RPMI7951 (cell line): ENCODE results near the gene TEX10. TPM values are rescaled to one million over a fixed set of nuclear protein-coding genes. Genes with fewer than 3 reads are reported as not detected.
A peak's percentile ranks its signal among the peaks of the same experiment; 100 is the strongest.
"Not testable (repeated sequence)": the region's sequence is repeated elsewhere in the genome, so short reads cannot be mapped to it uniquely, and the experiment has no call there.

Experiments used
- DNase-seq: peaks from one replicate; pipeline ENCODE4 v3.0.0-alpha.2; 2012; ENCODE audit warnings: low read depth
- total RNA-seq: library from RNA; depleted of rRNA; stranded (reverse); fragments of >200 nt; shearing (Covaris generic); gene quantifications from 2 replicates; pipeline ENCODE4 v1.2.3, GENCODE V29; 2014; rRNA removed

Gene TEX10
- total RNA-seq: 33.4 and 38.3 TPM in 2 replicates

DNA sequence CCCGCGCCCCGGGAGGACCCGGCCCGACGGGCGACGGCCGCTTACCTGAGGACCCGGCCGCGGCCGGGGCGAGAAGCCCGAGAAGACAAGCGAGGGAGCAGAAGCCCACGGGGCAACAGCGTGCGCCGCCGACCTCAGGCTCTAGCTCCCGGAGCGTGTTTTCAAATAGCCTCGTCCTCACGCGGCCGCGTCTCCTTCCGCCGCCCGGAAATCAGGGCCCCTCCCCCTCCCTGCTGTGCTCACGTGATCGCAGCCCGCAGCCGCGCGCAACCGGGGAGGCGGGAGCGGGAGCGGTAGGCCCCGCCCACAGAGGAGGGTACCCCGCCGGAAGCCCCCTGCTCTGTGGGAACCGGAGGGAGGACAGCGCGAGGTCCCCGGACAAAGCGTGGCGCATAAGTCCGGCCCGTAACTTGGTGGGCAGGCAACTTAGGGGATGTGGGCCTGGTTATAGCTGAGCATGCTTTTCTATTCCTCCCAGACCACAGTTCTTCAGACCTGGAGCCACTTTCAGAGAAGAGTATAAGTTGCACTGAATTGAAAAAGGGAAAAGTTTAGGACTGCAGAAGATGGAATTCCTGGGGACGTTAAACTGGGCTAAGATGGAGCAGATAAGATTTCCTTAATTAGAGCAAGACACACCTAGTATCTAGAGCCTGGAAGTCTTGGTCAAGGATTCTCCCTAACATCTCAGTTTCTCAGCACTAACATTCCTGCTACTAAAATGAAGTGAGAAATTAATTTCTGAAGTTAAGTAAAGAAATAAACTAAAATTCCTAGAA lies at the start of gene TEX10:
TEX10 (minus strand) TSS at position 216 of the 779 bp plus-strand sequence. CDS start 3,579 bp downstream, outside the sequence.
- DNase-seq: peak; percentile 86

DNA sequence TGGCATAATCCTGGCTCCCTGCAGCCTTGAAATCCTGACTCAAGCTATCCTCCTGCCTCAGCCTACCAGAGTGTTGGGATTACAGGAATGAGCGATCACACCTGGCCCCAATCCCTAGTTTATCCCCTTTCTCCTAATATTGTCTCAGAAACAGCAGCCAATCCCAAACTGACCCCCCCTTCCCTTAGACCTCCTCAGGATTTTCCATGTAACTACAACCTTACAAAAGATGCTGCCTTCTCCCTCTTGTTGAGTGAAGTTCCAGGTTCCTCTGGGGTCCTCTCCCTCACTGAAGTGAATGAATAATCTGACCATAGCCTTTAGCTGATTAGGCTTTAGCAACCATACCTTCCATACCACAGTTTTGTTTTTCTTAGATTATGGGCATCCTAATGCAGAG lies 48.3 kb upstream of the TEX10 start:
- DNase-seq: no peak

GRCh38 chr9:100397529-100398266 lies 45.0 kb upstream of the TEX10 start:
- DNase-seq: no peak

GRCh38 chr9:100396769-100397168 lies 44.0 kb upstream of the TEX10 start:
- DNase-seq: no peak

GRCh38 chr9:100394816-100395215 lies 42.1 kb upstream of the TEX10 start:
- no peak for DNase-seq

DNA sequence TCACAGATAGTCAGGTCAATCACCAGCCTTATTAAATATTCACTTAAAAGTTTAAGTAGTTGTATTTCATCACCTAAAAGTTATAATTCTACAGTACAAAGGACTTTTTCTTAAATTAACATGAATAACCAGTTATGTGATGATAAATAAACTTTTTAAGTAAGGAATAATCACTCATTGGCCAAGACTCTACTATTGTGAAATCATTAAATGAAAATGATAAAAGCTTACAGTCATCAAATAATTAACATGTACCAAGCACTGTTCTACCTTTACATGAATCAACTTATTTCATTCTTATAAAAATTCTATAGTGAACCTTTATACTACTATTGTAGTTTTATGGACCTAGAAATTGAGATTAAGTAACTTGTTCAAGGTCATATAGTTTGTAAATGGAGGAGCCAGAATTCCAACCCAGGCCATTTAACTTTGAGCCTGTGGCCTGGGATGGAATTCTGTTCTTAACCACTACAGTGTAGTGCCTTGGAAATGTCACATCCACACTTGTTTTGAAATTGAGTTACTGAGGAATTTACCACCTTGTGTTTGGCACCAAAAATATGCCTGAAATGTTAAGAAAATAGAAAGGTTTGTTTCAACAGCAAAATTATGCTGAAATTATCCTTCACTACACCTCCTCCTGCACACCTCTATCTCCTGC lies 41.4 kb upstream of the TEX10 start:
- no peak for DNase-seq

- DNase-seq: not testable (repeated sequence)
Measured at GRCh38 chr9:100392989-100393388, 40.2 kb upstream of the TEX10 start.

DNA sequence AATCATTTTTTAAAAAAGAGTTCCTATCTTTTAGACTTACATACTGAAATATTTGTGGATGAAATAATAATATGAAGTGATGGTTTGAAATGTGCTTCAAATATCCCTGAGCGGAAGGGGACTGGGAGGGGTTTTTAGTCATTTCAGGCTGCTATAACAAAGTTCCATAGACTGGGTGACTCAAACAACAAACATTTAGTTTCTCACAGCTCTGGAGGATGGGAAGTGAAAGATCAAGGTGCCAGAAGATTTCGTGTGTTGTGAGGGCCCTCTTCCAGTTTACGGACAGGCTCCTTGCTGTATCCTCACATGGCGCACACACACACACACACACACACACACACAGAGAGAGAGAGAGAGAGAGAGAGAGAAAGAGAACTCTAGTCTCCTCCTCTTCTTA lies 27.1 kb upstream of the TEX10 start:
- peak; percentile 79 for DNase-seq

DNA sequence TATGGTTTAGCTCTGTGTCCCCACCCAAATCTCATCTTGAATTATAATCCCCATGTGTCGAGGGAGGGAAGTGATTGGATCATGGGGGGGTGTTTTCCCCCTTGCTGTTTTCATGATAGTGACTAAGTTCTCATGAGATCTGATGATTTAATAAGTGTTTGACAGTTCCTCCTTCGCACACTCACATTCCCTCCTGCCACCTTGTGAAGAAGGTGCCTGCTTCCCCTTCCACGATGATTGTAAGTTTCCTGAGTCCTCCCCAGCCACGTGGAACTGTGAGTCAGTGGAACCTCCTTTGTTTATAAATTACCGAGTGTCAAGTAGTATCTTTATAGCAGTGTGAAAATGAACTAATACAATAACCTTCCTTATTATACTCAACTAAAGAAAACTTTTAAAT lies 24.3 kb upstream of the TEX10 start:
- no peak for DNase-seq

- no peak for DNase-seq
Measured at GRCh38 chr9:100375658-100376057, 22.9 kb upstream of the TEX10 start.

DNA sequence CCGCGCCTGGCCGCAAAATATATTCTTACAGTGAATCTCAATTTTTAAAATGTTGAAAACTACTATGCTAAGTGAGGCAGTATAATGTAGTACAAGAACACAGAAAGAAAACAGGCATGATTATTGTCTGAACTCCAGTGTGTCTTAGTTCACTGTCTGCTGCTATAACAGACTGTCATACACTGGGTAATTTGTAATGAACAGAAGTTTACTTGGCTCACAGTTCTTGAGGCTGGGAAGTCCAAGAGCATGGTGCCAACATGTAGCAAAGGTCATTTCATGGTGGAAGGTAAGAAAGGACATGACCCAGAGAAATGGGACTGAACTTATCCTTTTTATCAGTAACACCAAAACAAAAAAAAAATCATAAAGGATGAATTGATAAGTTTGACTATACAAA lies 19.9 kb upstream of the TEX10 start:
- no peak for DNase-seq

DNA sequence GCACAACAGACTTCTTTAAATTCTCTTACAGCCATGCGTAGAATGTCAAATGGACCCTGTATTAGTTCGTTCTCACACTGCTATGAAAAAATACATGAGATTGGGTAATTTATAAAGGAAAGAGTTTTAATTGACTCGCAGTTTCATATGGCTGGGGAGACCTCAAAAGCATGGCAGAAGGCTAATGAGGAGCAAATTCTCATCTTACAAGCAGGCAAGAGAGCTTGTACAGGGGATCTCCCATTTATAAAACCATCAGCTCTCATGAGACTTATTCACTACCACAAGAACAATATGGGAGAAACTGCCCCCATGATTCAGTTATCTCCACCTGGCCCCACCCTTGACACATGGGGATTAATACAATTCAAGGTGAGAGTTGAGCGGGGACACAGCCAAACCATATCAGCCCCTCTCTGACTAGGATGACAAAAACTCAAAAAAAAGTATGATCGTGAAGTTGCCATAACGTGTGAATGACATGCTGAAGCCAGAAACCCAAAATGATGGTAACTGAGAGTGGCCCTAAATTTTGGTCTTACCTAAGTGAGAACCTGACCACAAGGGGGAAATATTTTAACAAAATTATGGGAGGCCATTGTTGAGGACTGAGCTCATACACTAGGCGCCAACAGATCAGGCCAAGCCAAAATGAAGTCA lies 17.5 kb upstream of the TEX10 start:
- DNase-seq: no peak

GRCh38 chr9:100368672-100369071 lies 15.9 kb upstream of the TEX10 start:
- no peak for DNase-seq

DNA sequence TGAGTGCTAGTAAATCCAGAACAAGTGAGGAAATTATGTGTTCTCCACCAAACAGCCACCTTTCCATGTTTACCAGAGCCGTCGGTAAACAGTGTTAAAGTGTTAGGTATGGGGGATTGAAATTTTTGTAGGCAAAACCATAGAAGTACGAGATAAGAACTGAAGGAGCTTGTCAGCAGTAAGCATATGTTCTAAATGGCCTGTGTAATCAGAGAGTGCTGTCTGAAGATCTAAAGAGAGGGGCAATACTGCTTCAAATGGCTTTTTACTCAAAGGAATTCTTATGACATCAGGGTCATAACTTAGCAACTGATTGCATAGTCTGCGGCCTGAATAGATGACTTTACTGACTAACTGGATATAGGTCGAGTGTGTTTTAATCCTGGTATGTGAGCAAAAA lies 13.4 kb upstream of the TEX10 start:
- DNase-seq: no peak

DNA sequence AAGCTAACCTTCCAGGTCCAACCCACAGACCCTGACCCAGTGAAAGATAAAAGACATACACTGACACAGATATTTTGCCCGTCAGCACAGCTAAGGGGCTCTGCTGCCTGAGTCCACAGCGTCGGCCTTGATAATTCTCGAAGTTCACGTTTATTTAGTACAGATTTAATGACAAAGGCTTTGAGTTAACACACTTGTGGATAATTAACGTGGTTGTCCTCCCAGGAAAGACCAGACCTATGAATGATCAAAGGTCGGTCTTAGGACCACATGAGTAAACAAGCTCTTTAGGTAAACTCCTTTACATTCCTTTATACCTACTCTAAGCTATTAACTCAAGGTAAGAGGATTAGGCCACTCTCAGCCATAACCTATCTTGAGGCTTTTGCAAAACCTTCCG lies 11.3 kb upstream of the TEX10 start:
- no peak for DNase-seq

GRCh38 chr9:100359057-100359456 lies 6.3 kb upstream of the TEX10 start:
- no peak for DNase-seq

- no peak for DNase-seq
Measured at GRCh38 chr9:100357501-100357900, 4.8 kb upstream of the TEX10 start.

- DNase-seq: no peak
Measured at GRCh38 chr9:100355561-100355960, 2.8 kb upstream of the TEX10 start.

DNA sequence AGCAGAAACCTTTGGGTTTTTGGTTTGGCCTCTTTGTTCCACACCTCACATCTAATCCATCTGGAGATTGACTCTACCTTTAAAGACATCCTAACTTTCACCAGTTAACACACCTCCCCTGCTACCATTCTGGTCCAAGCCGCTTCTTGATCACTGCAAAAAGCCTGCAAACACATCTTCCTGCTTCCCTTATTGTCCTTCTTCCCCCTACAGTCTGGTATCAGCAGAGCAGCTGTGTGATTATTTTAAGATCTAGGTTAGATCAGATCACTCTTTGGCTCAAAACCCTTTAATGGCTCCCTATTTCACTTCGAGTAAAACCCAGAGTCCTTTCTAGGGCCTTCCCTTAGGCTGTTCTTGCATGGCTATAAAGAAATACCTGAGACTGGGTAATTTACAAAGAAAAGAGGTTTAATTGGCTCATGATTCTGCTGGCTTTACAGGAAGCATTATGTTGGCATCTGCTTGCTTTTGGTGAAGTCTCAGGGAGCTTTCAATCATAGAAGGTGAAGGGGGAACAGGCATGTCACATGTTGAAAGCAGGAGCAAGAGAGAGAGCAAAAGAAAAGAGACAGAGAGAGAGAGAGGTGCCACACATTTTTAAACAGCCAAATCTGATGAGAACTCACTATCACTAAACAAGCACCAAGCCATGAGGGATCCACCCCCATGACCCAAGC lies 1.5 kb upstream of the TEX10 start:
- DNase-seq: no peak

DNA sequence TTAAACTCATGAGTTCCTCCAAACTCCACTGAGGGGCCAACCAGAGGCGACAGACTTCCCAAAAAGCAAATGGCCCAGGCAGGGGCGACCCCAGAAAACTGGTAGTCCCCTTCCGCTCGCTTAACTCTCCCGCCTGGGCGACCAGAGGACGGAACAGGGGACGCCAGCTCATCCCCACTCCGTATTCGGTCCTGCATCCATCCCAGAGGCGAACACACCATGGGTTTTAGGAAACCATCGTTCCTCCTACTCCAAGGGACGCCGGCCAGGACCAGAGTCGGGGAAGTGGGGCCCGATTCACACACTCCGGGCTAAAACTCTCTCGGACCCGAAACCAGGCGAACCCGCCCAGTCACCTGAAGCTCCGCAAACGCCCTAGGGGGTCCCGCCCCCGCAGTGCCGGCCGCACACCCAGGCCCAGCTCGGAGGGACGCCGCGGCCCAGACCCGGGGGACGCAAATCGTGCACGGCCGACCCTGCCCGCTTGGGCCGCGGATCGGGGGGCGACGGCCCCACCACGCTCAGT lies 478 bp downstream of the TEX10 start:
- DNase-seq: peak; percentile 40

DNA sequence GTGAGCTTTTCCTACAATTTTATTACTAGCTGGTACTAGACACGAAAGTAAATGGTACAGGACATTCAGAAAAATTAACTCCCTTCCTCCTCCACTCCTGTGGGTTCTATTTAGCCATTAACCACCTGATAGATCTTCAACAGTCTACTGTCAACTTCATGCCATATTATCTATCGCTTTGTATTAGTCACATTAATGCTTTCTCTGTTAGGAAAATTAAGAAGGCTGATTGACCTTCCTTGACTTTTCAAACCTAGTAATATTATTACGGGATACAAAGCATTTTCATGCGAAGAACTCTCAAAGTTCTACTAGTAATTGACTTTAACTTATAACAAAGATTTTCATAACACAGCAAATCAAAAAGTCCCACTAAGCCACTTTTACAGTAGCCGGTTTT lies 1.2 kb downstream of the TEX10 start:
- no peak for DNase-seq
